Thoracic aorta (tissue), 2 donors: ENCODE data around the gene NUDT8. TPM values are rescaled to one million over a fixed set of nuclear protein-coding genes. Genes with fewer than 3 reads are reported as not detected.
"Not testable (repeated sequence)": the region's sequence is repeated elsewhere in the genome, so short reads cannot be mapped to it uniquely, and the experiment has no call there.

ENCODE experiments used
- ATAC-seq: fragments of 150-250 bp; one replicate; pipeline ENCODE4 v1.8.0; 2017; ENCODE audit warnings: low read depth; ENCODE audit not compliant: insufficient number of reproducible peaks, low FRiP score
- DNase-seq: peaks from one replicate; pipeline ENCODE4 v3.0.0-alpha.2; 2020; ENCODE audit warnings: low spot score
- H3K27ac ChIP-seq, 2 donors: fragments of 200-600 bp; sonication (generic); 1 replicate in 1 of 2; 2 replicates in 1 of 2; pipeline ENCODE4 v1.5.1; 2016; ENCODE audit warnings: mild to moderate bottlenecking in 2 of 2, moderate library complexity in 2 of 2
- H3K27me3 ChIP-seq: fragments of 200-600 bp; sonication (generic); replicated peaks from 2 replicates; pipeline ENCODE4 v1.6.0; 2016; ENCODE audit warnings: mild to moderate bottlenecking; ENCODE audit not compliant: insufficient read depth
- H3K36me3 ChIP-seq: fragments of 200-600 bp; sonication (generic); one replicate; pipeline ENCODE4 v1.5.1; 2016
- H3K4me1 ChIP-seq, 2 donors: fragments of 200-600 bp; sonication (generic); 1 replicate in 1 of 2; 2 replicates in 1 of 2; pipeline versions ENCODE4 v1.5.1 to v1.6.0; 2016; ENCODE audit warnings: low read depth in 2 of 2, mild to moderate bottlenecking in 1 of 2; ENCODE audit not compliant: control insufficient read depth in 1 of 2
- H3K4me3 ChIP-seq: fragments of 200-600 bp; sonication (generic); 2 replicates; pipeline ENCODE4 v1.5.1; 2016; ENCODE audit warnings: mild to moderate bottlenecking
- H3K9me3 ChIP-seq: fragments of 200-600 bp; sonication (generic); 2 replicates; pipeline ENCODE4 v1.5.1; 2016
- CTCF ChIP-seq: fragments of 200-600 bp; sonication (generic); IDR thresholded peaks from one replicate; pipeline ENCODE4 v1.5.1; 2019; ENCODE audit warnings: antibody characterized with exemption
- total RNA-seq, 2 donors: library from RNA; depleted of rRNA; stranded (reverse); fragments of >200 nt; gene quantifications; one replicate each; pipeline versions ENCODE4 v1.1.0 to v1.2.3, GENCODE V29; 2016

The NUDT8 gene
- total RNA-seq, 2 donors from 2014 or later: 5.7 to 6.1 TPM

GRCh38 chr11:67638535-67639437, 9.0 kb upstream of the NUDT8 start:
- Histone ChIP-seq H3K9me3 (no peaks in the 10 kb centered on the region), H3K27ac (no peak overlapping the region), H3K27me3 (no peaks in the 10 kb centered on the region), H3K36me3 (no peaks in the 10 kb centered on the region), H3K4me3 (no peak overlapping the region), H3K4me1 (no peaks in the 10 kb centered on the region)
- no peak for TF ChIP-seq CTCF
- DNase-seq (no peak), ATAC-seq (no peak)

GRCh38 chr11:67637441-67637840, 7.7 kb upstream of the NUDT8 start:
- not testable (repeated sequence) for H3K4me1 ChIP-seq, H3K27ac ChIP-seq, H3K4me3 ChIP-seq, H3K36me3 ChIP-seq, H3K9me3 ChIP-seq, ATAC-seq, H3K27me3 ChIP-seq, DNase-seq

- no peak overlapping the region for H3K4me3 ChIP-seq
- no peaks in the 10 kb centered on the region for H3K4me1 ChIP-seq
- TF ChIP-seq CTCF: no peak
- H3K9me3 ChIP-seq: no peaks in the 10 kb centered on the region
- no peak overlapping the region for H3K27ac ChIP-seq
- H3K27me3 ChIP-seq: no peaks in the 10 kb centered on the region
- DNase-seq (no peak), ATAC-seq (no peak)
- no peaks in the 10 kb centered on the region for H3K36me3 ChIP-seq
Observed at GRCh38 chr11:67636962-67637361, 7.2 kb upstream of the NUDT8 start.

GRCh38 chr11:67635231-67635521, 5.4 kb upstream of the NUDT8 start:
- Histone ChIP-seq H3K36me3 (no peaks in the 10 kb centered on the region), H3K9me3 (no peaks in the 10 kb centered on the region), H3K4me1 (peaks cover 5 to 10% of the 10 kb centered on the region in 2 donors), H3K27ac (no peak overlapping the region), H3K27me3 (no peaks in the 10 kb centered on the region), H3K4me3 (no peak overlapping the region)
- TF ChIP-seq CTCF: no peak
- ATAC-seq (no peak), DNase-seq (no peak)

GRCh38 chr11:67634366-67635230, 4.9 kb upstream of the NUDT8 start:
- no peaks in the 10 kb centered on the region for H3K36me3 ChIP-seq
- no peak overlapping the region for H3K27ac ChIP-seq
- no peaks in the 10 kb centered on the region for H3K9me3 ChIP-seq
- H3K4me3 ChIP-seq: no peak overlapping the region
- H3K4me1 ChIP-seq: peaks cover 5 to 10% of the 10 kb centered on the region in 2 donors
- ATAC-seq (no peak), DNase-seq (no peak)
- H3K27me3 ChIP-seq: no peaks in the 10 kb centered on the region
- no peak for TF ChIP-seq CTCF
